NK-92 treated with Interleukin-12 subunit alpha and Interleukin-12 subunit beta, amount 100 ng/mL, for 24 hours (cell line): ENCODE measurements around the gene STEAP4.
"Not testable (repeated sequence)": the region's sequence is repeated elsewhere in the genome, so short reads cannot be mapped to it uniquely, and the experiment has no call there.

Source experiments
- DNase-seq: peaks from one replicate; lab custom pipeline; 2025; lab: John Stamatoyannopoulos, UW

STEAP4 gene

DNA sequence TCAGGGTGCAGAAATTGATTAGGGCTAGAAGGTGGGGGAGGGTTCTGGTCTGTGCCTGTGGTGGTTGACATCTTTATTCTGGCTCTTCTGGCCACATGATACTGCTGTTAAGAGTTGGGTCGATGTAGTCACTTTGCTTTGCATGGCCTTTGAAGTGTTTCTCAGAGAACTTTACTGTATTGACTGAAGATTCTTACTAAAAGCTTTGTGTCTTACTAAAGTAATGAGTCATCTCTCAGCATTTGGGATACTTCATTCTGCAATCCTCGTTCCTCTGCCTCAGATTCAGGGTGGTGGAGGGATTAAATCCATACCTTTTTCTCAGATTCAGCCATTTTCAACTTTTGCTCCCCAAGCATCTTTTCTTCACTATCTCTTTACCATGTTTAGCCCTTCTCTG is 38.6 kb downstream of the STEAP4 start:
- no peak for DNase-seq

DNA sequence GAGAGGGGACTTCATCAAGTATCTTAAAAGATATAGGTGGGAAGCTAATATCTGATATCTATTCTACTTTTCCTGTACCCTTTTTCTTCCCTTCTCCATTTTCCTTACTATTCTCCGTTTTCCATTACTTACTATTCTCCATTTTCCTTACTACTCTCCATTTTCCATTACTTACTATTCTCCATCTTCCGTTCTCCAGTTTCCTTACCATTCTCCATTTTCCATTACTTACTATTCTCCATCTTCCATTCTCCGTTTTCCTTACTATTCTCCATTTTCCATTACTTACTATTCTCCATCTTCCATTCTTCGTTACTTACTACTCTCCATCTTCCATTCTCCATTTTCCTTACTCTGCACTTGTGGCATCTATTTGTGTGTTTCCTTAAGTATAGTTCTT is 39.3 kb downstream of the STEAP4 start:
- no peak for DNase-seq

DNA sequence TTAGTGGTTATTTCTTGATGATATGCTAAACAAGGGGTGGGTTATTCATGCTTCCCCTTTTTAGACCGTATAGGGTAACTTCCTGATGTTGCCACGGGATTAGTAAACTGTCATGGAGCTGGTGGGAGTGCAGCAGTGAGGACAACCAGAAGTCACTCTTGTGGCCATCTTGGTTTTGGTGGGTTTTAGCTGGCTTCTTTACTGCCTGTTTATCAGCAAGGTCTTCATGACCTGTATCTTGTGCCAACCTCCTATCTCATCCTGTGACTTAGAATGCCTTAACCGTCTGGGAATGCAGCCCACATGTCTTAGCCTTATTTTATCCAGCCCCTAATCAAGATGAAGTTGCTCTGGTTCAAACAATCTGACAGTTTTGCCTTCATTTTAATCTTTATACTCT is 41.7 kb downstream of the STEAP4 start:
- DNase-seq = not testable (repeated sequence)

DNA sequence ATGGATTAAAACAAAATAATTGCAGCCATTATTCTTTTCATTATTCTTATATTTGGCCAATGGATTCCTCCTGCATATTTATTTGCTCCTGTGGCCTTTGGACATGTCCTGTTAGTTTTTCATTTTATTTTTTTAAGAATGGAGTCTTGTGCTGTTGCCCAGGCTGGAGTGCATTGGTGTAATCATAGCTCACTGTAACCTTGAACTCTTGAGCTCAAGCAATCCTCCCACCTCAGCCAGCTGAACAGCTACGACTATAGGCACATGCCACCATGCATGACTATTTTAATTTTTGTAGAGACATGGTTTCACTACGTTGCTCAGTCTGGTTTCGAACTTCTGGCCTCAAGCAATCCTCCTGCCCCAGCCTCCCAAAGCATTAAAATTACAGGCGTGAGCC is 44.1 kb downstream of the STEAP4 start:
- DNase-seq = no peak

DNA sequence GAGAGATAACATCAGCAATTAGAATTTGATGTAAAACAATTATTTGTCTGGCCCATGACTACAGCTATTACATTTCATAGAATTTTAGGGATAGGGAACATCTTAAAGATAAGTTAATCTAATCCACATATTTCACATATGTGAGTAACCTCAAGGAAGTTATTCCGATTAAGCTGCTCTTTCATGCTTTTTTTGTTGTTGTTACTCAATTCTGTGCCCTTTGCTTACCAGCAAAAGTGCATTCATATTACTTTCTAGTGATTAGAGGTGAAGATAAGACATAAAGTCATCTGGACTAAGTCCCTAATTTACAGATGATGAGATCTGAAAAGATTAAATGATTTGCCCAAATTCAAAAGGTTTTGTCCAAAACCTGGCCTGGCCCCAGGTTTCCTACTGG is 46.0 kb downstream of the STEAP4 start:
- DNase-seq = no peak

DNA sequence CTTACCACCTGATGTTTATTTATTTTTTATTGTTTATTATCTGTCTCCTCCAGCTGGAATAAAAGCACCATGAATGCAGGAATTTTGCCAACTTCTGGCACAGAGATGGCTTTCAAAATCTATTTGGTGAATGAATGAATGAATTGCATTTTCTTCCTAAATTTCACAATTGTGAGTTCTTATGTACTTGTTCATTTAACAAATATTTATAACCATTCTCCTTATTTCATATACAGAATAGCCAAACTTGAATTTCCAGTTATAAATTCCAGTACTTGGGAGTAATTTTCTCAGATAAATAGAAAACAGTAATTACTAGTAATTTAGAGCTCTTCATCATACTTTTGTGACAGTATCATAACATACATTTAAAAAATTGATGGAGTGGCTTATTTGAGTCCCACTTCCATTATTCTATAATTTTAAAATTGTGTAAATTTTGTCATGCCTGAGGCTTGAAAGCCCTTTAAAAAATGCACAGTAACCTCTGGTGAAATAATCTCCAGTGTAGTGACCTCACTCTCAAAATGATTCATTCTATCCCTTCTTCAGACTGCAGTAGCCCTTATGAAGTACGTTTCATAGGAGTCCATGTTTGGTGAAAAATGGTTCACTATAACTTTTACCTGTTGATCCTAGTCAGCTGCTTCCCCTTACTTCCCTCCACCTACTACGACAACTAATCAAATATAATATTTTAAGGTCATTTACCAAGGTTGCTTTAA is 46.9 kb downstream of the STEAP4 start:
- no peak for DNase-seq

DNA sequence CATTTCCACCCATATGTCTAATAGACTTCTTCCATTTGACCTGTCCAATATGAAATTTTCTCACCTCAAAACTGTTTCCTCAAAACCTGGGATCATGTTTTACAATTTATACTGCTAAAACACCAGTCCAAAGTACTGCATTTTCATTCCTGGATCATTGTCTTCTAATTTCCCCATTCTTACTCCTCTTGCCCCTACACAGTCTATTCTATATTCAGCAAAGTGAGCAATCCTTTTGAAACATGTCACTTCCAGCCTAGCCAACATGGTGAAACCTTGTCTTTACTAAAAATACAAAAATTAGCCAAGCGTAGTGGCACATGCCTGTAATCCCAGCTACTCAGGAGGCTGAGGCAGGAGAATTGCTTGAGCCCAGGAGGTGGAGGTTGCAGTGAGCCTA is 48.4 kb downstream of the STEAP4 start:
- DNase-seq = not testable (repeated sequence)

DNA sequence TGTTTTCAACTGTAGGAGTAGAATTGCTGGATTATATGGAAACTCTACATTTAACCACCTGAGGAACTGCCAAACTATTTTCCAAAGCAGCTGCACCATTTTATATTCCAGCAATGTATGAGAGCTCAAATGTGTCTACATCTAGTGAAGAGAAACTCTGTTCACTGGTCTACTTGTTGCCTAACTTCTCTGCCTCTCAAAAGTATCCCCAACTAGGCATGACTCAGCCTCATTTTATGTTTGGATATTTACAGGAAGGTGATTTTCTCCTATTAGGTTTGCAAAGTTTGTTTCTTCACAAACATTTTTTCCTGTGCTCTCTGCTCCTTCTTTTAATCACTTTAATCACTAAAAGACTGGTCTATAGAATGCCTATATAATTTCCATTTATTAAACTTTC is 49.8 kb downstream of the STEAP4 start:
- no peak for DNase-seq

DNA sequence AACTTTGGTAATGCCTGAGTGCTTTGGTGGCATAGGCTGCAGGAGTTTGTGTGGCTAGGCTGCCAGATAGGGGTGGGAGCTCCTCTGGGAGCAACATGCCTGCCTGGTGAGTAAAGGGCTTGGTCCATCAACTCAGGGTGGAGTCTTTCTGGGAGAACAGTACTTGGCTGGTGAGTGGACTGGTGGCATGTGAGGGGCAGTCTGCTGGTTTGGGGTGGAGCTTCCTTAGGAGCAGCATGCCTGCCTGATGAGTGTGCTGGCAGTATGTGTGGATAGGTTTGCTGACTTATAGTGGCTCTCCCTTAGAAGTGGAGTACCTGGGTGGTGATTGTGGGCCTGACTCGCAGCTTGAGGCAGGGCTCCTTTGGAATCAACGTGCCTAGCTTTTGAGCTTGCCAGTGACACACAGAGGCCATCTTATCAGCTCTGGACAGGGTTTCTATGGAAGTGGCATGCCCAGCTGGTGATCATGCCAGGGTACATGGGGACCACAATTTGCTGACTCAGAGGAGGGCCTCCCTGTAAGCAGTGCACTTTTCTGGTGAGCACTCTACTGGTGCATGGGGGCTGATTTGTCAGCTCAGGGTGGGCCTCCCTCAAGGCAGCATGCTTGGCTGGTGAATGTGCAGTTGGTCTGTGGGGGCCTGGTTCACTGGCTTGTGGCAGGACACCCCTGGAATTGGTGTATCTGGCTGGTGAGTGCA is 51.8 kb downstream of the STEAP4 start:
- DNase-seq = no peak

DNA sequence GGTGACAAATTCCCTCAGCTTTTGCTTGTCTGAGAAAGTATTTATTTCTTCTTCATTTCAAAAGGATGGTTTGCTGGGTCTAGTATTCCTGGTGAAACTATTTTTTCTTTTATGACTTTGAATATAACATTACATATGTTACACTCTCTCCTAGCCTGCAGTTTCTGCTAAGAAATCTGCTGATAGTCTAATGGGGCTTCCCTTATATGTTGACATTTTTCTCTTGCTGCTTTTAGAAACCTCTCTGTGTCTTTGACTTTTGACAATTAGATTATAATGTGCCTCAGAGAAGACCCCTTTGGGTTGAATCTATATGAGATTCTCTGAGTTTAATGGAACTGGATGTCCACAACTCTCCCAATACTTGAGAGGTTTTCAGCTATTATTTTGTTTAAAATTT is 53.1 kb downstream of the STEAP4 start:
- DNase-seq = no peak

DNA sequence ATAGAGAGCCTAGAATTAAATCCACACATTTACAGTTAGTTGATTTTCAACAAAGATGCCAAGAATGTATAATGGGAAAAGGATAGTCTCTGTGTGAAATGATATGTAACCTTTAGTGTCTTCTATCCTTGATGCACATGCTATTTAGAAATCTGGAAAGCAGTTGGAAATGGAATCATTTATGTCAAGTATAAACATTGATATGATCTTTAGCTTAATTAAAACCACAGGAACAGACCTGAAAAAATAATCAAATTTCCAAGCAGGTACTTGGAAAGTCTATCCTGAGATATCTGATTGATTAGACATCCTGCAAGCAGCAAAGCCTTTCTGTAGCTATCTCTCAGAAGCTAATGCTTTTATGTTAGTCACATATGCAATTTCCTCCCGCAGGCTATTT is 62.4 kb downstream of the STEAP4 start:
- DNase-seq = no peak

DNA sequence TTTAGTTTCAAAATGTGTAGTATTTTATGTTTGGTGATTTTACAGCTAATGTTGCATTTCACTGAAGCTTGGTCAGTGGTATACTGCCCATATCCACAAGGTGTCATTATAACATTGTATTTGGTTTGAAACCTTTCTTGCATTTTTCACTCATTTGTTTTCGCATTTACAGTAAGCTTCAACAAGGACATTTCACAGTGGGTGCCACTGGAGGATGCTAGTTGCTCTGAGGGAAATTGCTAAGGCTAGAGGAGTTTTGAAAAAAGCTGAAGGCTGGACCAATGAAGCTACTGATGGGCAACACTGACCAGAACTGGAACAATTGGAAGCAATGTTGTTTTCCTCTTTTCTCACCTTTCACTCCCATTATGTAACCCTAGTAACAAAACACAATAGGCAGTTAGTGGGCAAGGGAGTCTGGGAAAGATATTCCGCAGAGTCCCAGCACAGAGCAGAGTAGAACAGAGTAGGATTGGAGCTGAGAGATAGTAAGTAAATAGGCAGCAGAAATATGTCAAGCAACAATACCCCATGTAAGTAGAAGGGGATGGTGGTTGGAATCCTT is 63.3 kb downstream of the STEAP4 start:
- DNase-seq = no peak

DNA sequence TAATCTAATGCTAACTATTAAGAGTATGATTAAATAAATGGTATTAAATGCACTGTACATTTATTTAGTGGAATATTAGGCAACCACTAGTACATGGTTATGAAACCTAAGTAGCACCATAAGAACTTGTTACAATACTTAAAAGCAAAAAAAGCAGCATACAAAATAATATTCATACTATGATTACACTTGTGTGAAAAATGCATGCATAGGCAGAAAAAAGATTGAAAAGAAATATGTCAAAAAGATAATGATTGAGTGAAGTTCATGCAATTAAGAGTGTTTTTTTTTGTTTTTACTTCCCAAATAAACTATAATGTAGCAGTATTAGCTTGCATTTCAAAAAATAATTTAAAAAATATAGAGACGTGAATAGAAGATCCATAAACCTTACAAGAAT is 66.8 kb downstream of the STEAP4 start:
- no peak for DNase-seq

DNA sequence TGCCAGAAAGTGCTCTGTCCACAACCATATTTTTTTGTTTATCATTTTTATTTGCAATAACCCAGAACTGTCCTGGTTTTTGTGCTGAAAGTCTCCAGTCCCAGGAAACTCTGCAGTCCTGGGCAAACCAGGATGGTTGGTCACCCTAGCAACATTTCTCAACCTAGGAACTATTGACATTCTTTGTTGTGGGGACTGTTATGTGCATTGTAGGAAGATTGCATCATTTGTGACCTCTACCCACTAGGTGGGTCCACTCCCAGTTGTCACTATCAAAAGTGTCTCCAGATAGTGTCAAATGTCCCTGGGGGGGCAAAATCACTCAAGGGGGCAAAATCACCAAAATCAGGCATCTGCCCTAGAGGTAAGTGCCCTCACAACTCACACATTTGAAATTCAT is 72.9 kb downstream of the STEAP4 start:
- DNase-seq = no peak

DNA sequence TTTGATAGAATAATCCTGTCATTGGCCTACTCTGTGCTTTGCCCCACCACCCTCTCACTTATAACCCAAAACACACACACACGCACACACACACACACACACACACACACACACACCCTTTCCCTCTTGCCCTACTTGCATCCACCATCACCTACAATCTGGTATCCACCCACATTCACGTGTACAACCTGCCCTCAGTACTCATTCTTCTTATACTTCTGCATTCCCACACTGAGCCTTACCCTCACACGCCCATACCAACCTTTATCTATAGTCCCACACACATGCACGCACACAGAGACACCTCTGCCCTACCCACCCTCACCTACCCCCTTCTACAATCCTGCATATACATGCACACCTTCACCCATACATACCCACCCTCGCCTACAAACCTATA is 76.0 kb downstream of the STEAP4 start:
- no peak for DNase-seq

DNA sequence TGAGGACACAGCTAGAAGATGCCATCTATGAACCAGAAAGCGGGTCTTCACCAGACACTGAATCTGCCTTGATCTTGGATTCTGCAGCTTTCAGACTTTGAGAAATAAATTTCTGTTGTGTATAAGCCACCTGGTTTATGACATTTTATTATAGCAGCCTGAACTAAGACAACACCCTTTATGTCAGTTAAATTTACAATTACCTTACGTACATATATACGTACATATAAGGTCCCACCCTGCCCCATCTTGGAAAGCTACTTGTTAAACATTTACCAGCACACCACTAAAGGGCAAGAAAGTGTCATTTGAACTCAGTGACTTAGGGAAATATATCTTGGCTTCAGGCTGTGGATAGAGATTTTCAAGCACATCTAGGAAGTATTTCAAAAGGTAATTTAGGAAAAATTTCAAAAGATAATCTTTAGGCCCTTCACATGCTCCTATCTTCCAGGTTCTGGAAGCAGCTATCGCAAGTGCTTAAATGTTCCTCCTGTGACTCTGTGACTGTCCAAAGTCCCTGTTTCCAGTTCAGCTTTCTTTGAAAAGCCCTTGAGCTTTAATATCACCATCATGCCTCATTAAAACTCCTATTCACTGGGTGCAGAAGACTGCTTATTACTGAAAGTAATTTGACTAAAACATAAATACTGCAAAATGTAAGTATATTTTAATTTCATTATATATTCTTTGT is 77.2 kb downstream of the STEAP4 start:
- DNase-seq = no peak

DNA sequence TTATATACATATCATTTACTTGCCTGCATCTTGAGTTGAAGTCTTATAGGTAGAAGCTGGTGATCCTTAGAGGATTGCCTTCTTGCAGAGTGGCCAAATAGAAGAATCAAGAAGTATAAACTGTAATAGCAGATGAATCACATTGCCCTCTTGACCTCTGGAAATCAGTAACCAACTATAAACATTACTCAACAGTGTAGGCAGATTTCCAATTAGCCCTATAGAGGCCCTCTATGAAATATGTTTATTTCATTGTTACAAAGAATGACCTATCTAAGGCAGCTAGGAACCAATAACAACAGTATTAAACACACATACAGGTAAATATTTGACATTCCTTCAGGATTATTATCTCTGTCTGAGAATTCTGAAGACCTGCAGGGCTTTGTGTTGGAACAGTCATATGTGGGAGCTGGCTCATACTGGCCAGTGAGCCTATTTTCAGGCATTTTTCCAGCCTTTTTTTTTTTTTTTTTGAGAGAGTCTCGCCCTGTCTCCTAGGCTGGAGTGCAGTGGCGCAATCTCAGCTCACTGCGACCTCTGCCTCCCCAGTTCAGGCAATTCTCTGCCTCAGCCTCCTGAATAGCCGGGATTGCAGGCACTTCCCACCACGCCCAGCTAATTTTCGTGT is 79.7 kb downstream of the STEAP4 start:
- DNase-seq = no peak

DNA sequence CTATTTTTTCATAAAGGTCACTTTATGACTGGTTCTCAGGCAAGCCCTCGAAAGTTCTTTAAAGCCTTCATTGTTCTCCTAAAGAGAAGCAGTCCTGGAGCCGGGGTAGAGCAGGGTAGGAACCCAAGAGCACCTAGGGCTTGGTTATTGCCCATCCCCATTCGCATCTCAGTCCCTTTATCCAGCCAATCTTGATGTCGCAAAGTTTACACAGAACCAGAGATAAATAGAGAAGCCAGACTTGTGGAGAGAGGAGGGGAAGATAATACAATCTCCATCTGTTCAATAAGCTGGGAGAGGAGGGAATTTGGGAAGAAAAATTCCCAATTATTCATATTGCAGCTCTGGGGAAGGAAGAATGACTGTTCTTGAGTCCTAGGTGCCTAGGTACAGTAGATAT is 80.5 kb downstream of the STEAP4 start:
- no peak for DNase-seq

DNA sequence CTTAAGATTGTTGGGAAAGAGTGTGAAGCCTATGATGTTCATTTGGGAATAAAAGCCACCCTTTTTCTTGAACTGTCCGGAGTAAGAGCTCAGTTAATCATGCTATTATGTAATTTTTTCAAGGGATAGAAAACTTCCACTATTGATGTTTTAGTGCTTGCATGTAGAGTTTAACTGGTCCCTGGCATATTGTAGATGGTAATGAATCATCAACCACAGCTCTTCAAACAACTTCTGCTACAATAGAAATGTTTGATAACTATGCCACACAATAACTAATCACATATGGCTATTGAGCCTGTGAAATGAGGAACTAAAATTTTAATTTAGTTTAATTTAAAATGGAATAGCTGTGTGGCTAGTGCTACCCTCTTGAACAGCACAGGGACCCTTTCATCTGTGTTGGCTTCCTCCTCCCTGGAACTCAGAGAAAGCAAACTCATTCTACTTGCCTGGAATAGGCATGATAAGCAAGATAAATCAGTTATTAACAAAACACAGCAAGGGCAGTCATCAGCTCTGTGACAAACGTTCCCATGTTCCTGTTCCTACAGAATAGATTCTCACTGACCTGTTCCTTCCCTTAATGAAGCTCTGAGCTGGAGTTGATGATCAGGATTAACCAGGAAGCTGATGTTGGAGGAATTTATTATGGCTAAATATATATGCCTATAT is 82.0 kb downstream of the STEAP4 start:
- no peak for DNase-seq

DNA sequence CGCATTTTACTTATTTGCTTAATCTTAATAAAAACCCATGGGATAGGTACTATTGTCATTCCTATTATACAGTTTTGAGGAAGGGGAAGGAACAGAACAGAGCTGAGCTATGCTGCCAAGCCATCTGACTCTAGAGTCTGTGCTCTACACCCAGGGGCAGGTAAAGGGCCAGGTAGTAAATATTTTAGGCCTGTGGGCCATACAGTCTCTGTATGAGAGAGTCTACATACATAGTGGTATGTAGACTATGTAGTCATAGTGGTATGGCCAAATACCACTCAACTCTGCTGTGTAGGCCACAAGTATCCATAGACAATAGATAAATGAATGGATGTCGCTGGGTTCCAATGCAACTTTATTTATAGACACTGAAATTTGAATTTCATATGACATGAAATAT is 83.4 kb downstream of the STEAP4 start:
- DNase-seq = no peak
